ENCODE data around the gene CTAGE8. TPM values are rescaled to one million over a fixed set of nuclear protein-coding genes. Genes with fewer than 3 reads are reported as not detected.
"Not testable (repeated sequence)": the region's sequence is repeated elsewhere in the genome, so short reads cannot be mapped to it uniquely, and the experiment has no call there.

The CTAGE8 gene
- total RNA-seq, 1 donor: not detected

DNA sequence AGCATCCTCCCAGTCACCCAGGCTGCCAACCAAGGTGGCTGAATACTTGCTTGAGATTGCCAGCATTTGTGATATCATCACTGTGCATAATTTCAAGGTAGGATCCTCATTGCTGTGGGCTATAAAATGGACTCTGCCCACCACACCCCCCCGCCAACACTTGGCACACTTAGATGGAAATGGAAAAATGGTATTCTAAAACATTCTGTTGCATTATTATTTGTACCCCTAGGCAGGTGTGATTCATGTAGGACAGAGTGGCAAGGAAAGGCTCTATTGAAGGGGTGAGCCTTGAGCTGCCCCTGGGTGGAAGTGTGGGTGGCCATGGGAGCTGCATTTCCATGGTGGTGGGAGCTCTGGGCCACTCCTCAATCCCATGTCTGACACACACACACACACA lies 50.5 kb downstream of the CTAGE8 start:
- not testable (repeated sequence) for H3K4me3 ChIP-seq (ENCODE audit: low read depth, low read length); DNase-seq (ENCODE audit: low read depth)

DNA sequence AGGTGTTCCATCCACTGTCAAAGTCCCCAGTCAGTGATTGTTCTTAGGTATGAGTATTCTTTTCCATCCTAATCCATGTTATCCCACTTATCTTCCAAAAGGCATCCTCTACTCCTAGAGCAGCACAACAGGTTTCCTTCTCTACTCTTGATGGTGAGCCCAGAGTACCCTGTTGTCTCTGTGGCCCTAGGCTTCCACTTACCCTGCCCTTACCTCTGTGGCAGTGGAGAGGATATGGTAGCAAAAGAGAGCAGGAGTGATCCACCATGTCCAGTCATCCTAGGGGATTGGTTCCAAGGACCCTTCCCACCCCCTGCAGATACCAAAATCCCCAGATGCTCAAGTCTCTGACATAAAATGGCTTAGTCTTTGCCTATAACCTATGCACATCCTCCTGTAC lies 51.9 kb downstream of the CTAGE8 start:
- H3K4me3 ChIP-seq (ENCODE audit: low read depth, low read length); DNase-seq (ENCODE audit: low read depth): not testable (repeated sequence)

Other genes starting within 250 kb of the CTAGE8 start
- not detected in 2 replicates for gene OR2A5, start 220.3 kb downstream of the CTAGE8 start, total RNA-seq (ENCODE audit: low replicate concordance)
- not detected in 2 replicates for gene OR2A25, start 199.5 kb downstream of the CTAGE8 start, total RNA-seq (ENCODE audit: low replicate concordance)
- not detected in 2 replicates for gene OR2A12, start 183.0 kb downstream of the CTAGE8 start, total RNA-seq (ENCODE audit: low replicate concordance)
- not detected in 2 replicates for gene OR2A2, start 159.7 kb downstream of the CTAGE8 start, total RNA-seq (ENCODE audit: low replicate concordance)
- gene OR2A14, start 146.1 kb downstream of the CTAGE8 start, total RNA-seq (ENCODE audit: low replicate concordance): not detected in 2 replicates
- gene CTAGE4, start 85.8 kb downstream of the CTAGE8 start, total RNA-seq (ENCODE audit: low replicate concordance): 1.7 and 2.9 TPM in 2 replicates
- gene ARHGEF35, start 73.5 kb downstream of the CTAGE8 start, total RNA-seq (ENCODE audit: low replicate concordance): 1.1 and 2.7 TPM in 2 replicates
- not detected in 2 replicates for gene OR2A42, start 29.7 kb downstream of the CTAGE8 start, total RNA-seq (ENCODE audit: low replicate concordance)
- gene OR2A7, start 4.5 kb downstream of the CTAGE8 start, total RNA-seq (ENCODE audit: low replicate concordance): 0.81 and 0.98 TPM in 2 replicates
- gene OR2A1, start 43.1 kb upstream of the CTAGE8 start, total RNA-seq (ENCODE audit: low replicate concordance): 0.27 TPM in 1 of 2 replicates, not detected in the other
- 1.6 and 3.2 TPM in 2 replicates for gene ARHGEF5, start 86.1 kb upstream of the CTAGE8 start, total RNA-seq (ENCODE audit: low replicate concordance)
- not detected in 2 replicates for gene NOBOX, start 134.4 kb upstream of the CTAGE8 start, total RNA-seq (ENCODE audit: low replicate concordance)

Data from fibroblast of the aortic adventitia (primary cell).